ENCODE measurements around the gene ARHGAP18.

ARHGAP18 gene, protein sequence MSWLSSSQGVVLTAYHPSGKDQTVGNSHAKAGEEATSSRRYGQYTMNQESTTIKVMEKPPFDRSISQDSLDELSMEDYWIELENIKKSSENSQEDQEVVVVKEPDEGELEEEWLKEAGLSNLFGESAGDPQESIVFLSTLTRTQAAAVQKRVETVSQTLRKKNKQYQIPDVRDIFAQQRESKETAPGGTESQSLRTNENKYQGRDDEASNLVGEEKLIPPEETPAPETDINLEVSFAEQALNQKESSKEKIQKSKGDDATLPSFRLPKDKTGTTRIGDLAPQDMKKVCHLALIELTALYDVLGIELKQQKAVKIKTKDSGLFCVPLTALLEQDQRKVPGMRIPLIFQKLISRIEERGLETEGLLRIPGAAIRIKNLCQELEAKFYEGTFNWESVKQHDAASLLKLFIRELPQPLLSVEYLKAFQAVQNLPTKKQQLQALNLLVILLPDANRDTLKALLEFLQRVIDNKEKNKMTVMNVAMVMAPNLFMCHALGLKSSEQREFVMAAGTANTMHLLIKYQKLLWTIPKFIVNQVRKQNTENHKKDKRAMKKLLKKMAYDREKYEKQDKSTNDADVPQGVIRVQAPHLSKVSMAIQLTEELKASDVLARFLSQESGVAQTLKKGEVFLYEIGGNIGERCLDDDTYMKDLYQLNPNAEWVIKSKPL

DNA sequence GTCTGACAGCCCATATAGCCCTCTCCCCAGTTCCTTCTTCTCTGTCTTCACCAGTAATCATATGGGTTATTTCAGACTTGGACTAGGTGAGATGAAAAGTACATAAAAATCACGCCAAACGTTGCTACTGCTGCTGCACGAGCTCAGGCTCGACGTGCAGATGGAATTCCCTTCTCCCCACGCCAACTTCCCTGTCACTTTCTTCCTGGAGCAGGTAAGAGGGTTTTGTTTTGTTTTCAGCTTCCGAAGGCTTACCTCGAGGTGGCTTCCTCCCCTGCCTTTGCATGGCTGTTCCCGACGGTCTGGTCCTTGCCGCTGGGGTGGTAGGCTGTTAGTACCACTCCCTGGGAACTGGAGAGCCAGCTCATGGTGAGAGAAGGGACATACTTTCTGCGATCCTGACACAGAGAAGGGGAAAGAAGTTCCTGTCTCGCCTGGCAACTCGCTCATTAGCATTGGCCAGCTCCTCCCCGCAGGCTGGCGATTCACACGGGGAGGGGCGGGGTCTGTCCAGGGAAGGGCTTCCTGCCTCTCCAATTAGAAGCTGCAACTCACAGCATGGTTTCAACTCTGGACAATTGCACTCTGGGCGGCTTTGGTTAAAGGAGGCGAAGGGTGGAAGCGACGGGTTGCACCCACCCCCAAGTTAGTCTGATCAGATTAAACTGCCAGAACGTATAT, at the start of gene ARHGAP18:
TSS of gene ARHGAP18 (minus strand) at position 409 of the 681 bp plus-strand sequence. CDS start at position 368, 41 bp downstream.
- in situ Hi-C loops (cut with MboI; ENCODE audit: low sequenced_read_pairs) = no loop called here

DNA sequence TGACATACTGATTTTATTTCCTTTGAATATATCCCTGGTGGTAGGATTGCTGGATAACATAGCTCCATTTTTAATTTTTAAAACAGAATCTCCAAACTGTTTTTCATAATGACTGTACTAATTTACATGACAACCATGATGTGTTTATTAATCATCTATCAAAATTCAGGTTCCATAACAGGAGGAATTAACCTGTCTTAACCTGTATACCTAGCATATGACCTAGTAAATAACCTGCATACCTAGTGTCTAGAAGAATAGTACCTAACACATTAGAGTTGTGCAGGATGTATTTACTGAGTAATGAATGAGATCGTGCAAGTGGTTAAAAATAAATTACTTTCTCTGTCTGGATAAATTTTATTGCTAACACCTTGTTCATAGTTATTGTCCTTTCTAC, 45.8 kb upstream of the ARHGAP18 start:
- in situ Hi-C loops (cut with MboI; ENCODE audit: low sequenced_read_pairs) = no loop called here

DNA sequence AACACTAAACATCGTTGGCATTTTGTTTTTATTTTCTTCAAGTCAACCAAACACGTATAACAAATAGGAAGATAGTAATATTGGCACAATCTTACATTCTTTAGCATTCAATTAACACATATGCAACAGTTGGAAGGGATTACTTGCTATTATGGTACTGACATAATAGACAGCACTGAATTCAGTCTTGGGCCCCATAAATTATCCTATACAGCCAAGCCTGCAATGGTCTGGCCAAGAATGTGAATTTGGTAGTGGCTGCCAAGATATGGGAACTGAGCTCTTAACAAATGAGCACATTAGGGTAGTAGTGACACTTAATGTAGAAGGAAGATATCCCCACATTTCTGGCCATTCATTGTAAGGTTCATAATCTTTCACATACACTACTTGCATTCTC, 44.8 kb upstream of the ARHGAP18 start:
- in situ Hi-C loops (cut with MboI; ENCODE audit: low sequenced_read_pairs) = no loop called here

DNA sequence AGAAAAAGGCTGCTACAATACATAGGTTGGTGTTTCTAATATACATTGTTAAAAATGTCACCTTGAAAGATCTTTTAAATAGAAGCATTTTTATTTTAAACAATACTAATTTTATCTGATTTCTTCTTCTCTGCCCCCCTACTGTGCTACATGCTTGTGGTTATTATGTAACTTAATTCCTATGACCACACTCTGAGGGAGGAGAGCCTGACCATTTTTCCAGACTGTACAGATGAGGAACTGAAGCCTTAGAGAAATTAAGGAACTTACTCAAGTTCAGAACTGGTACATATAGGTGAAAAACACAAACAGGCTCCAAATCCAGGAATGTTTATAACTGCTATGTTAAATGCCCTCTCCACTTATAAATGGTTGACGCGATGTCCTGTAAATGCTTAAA, 43.4 kb upstream of the ARHGAP18 start:
- in situ Hi-C loops (cut with MboI; ENCODE audit: low sequenced_read_pairs) = no loop called here

DNA sequence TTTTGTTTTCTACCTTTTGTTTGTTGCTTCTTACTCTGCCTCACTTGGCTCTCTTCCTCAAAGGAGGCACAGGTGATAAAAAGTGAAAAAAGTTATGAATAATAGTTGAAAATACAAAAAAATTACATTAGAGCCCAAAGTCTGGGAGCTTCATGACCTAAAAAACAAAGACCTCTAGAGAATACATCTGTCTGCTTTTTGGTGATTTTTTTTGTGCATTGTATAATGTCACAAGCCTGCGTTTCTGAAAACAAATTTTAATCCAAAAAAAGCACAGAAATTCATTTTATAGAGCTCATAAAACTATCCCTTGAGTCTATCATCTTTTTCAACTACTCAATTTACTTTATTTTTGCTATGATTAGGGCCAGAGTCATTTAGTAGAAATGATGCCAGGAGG, 41.4 kb upstream of the ARHGAP18 start:
- in situ Hi-C loops (cut with MboI; ENCODE audit: low sequenced_read_pairs) = no loop called here

DNA sequence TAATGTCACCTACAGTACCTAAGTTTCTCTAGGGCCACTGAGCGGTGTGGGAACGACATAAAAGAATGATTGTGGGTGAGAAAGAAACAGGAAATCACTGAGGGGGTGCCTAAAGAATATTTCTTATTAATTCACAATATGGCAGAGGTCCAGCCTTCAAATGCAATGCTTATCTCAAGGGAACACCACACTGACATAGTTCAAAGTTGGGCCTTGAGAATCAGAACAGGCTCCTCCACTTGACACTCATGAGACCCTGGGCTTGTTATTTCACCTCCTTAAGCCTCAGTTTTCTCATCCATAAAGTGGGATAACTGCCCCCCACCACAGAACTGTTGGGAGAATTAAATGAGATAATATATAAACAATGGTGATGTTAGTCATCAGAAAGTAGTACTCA, 40.4 kb upstream of the ARHGAP18 start:
- in situ Hi-C loops (cut with MboI; ENCODE audit: low sequenced_read_pairs) = no loop called here

DNA sequence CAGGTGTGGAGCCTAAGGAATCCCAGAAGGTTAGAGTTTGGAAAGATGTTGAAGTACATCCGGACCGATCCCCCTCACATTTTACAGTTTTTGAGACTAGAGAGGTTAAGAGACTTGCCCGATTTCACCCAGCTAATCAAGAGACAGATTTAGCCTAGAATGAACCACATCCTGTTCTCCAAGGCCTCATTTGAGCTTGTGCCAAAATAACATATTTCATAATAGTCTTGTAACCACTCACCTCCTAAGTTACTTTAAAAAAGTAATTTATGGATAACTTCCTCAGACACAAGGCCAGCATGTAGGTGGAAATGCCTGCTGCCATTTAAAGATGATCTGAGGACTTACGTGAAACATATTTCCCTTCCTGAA, 39.8 kb upstream of the ARHGAP18 start:
- in situ Hi-C loops (cut with MboI; ENCODE audit: low sequenced_read_pairs) = loop anchor here (25.0 kb wide), 1 partner anchor 137 kb away; no protein-coding TSS in a partner anchor

DNA sequence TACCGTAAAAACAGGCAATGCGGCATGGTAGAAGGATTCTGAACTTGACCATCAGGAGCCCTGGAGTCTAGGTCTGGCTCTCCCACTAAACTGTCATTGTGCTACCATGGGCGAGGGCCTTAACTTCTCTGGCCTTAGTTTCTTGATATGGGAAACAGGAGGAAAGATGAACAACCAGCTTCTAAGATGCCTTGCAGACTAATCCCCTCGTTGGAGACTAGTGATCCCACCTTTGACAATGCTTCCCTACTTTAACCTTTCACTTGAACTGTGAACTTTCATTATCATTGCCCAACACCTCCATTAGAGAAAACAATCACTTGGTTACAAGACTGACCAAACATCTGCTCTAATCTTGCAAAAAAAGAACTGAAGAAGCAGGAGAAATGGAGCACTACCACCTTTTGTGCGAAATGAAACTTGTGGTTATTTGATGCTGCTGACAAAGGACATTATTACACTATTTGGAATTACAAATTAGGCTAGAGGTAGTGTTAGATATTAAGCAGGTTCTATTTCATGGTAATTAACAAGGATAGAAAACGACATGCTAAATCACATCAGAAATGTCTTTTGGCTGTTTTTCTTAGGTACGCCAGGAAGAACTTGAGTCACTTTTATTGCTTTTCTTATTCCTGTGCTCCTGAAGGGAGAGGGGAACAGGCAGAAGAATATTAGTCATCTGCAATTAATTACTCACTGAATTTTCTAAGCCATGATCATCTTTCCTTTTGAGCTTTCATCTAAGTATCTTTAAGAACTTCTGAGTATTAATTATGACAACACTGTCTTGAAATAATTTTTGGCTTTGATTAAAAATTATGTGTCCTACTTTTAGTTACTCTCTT, 39.1 kb upstream of the ARHGAP18 start:
- in situ Hi-C loops (cut with MboI; ENCODE audit: low sequenced_read_pairs) = loop anchor here (25.0 kb wide), 1 partner anchor 137 kb away; no protein-coding TSS in a partner anchor

DNA sequence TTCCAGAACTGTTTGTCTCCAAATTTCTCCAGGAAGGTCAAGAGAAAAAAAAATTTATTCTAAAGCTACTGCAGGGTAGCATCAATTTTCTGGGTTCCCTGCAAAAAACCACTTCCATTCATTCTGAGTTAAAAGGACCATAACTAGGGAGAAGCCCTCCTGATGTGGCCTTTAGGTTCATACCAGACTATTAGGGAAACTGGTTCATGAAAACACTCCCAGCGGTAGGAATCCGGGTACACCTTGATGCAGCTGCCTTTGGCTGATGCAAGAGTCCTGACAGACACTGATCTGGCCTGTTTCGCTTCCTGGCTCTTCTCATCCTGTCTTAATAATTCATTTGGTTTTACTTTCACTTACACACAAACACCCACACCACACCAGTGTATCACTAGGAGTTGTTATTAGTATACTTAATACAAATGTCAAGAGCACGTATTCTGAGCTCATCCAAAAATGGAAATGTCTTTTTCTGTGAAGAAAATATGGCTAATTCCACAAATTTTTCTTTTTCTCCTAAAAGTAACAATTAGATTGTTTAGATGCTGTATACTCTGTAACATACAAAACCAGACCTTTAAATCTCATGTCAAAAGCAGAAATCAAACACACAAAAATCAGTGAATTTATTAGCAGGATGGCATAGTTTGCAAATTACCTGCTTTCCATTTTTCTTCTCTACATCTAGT, 38.4 kb upstream of the ARHGAP18 start:
- in situ Hi-C loops (cut with MboI; ENCODE audit: low sequenced_read_pairs) = loop anchor here (25.0 kb wide), 1 partner anchor 136 kb away; no protein-coding TSS in a partner anchor

DNA sequence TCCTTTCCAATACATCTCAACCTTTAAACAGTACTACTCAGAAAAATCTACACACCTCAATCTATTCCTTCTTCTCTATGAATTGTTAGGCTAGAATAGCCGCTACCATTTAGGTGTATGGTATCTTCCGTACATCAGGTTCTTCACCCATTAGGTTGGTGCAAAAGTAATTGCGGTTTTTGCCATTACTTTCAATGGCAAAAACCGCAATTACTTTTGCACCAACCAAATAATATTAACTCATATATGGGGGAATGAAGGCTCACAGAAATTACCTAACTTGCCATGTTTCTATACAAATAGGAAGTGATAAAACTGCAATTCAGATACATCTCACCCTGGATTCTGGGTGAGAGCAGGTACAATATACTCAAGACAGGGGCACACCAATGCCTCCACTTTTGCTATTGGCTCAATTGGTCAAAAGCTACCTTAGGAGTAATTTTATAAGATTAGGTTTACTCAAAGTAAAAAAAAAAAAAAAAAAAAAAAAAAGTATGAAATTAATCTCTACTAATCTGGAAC, 37.7 kb upstream of the ARHGAP18 start:
- in situ Hi-C loops (cut with MboI; ENCODE audit: low sequenced_read_pairs) = loop anchor here (25.0 kb wide), 1 partner anchor 135 kb away; no protein-coding TSS in a partner anchor

DNA sequence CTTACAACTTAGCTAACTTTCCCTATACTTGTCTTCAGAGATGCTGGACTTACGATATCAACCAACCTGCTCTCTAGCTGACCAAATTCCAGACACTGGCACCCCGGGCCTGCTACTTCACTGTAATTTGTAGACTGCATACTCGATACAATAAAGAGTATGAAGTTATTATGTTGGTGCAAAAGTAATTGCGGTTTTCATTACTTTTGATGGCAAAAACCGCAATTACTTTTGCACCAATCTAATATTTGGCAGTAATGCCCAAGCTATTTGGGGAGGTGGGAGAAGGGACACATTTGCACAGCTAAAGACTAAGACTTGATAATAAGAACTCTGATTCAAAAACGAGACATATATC, 34.9 kb upstream of the ARHGAP18 start:
- in situ Hi-C loops (cut with MboI; ENCODE audit: low sequenced_read_pairs) = loop anchor here (25.0 kb wide), 1 partner anchor 133 kb away; no protein-coding TSS in a partner anchor

DNA sequence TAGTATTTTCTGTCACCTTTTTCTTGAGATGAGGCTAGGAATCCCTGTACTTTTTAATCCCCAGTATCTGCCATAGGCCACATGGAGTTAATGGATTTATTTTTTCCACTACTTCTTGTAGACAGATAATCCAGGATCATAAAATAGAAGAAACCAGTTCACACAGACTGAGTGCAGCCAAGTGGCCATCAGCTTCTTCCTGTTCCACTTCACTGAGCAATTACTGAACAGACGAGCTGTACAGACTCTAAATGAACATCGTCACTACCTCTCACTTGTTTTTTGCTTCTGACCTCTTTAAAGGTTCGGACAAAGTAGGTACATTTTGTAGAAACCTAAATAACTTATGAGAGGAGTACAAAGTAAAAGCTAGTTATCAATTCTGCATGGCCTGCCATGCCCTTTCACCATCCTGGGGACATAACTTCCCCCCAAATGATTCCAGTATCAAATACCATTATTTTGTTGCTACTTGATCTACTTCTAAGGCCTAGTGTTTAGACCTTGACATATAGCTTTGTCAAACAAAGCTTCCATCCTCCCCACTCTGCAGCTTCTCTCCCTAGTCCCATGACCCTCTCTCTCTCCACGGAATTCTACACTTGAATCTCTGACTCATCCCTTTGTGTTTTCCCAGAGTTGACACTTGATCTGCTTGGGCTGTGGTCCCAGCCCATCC, 34.4 kb upstream of the ARHGAP18 start:
- in situ Hi-C loops (cut with MboI; ENCODE audit: low sequenced_read_pairs) = loop anchor here (25.0 kb wide), 1 partner anchor 132 kb away; no protein-coding TSS in a partner anchor

DNA sequence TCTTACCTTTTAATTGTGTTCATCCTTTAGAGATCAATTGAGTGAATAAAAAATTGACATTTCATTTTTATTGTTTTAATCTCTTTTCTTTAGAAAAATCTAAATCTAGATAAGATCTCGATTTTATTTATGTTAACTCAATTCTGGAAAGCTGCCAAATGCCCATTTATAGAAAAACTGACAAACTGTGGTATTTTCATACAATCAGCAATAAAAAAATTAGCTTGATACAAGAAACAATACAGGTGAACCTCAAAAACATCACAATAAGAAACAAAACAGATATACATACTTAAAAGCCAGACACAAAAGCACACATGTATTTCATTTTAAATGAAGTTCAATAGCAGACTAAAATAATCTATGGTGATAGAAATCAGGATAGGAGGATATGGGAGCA, 30.0 kb upstream of the ARHGAP18 start:
- in situ Hi-C loops (cut with MboI; ENCODE audit: low sequenced_read_pairs) = loop anchor here (25.0 kb wide), 1 partner anchor 128 kb away; no protein-coding TSS in a partner anchor

DNA sequence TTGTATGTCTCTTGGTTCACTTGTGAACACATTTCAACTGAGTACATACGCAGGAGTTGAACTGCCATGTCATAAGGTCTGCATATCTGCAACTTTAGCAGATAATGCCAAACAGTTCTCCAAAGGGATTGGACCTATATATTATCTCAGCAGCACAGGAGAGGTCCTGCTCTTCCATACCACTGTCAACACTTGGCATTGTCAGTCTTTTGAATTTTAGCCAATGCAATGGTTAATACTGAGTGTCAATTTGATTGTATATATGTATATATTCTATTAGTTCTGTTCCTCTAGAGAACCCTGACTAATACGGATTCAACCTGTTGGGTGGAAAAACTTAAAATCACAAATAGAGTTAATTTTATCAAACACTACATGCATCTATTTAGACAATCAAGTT, 26.1 kb upstream of the ARHGAP18 start:
- in situ Hi-C loops (cut with MboI; ENCODE audit: low sequenced_read_pairs) = loop anchor here (25.0 kb wide), 1 partner anchor 124 kb away; no protein-coding TSS in a partner anchor

DNA sequence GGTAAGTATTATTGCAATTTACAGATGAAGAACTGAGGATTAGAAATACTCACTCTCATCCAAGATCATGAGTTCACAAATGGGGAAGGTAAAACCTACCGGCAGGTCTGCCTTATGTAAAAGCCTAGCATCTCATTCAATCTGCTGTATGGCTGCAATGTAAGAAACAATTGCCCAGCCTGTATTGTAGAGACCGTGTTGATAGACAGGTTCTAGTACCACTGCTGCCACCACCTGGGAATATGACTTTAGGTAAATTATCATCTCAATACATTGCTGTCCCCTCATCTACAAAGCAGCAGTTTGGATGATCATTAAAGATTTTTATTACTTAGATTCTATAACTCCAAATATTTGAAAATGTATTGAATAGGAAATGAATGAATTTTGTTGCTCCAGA, 23.3 kb upstream of the ARHGAP18 start:
- in situ Hi-C loops (cut with MboI; ENCODE audit: low sequenced_read_pairs) = loop anchor here (25.0 kb wide), 1 partner anchor 121 kb away; no protein-coding TSS in a partner anchor

DNA sequence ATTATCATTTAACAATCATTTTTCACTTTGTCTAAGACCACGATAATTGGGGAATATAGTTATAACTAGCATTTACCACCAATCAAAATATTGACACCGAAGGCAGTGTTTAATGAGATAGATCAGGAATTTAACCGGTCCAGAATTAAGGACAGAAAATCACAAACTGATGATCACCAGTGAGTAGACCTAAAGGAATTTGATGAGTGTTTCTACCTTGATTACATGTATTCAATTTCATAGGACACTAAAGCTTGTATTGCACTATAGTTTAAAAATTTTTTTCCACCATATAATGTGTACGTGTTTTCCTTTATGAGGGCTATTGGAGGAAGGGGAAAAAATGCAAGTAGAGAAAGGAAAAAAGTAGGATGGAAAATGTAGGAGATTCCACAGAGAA, 22.6 kb upstream of the ARHGAP18 start:
- in situ Hi-C loops (cut with MboI; ENCODE audit: low sequenced_read_pairs) = loop anchor here (25.0 kb wide), 1 partner anchor 120 kb away; no protein-coding TSS in a partner anchor

DNA sequence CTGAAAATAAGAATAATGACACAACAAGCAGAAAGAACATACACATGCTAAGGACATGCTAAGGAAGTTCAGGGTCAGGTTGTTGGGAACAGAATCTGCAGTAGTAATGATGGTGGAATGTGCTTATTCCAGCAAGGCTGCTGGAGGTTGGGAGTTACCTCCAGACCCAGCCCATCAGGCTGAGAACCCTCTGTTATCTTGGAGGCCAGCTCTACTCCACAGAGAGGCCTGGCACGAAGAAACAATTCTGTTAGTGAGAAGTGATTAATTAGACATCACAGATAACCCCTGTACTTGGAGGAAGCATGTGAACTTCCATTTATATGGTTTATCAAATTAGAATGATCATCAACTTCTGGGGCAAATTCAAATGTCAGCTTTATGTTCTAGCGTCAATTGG, 22.1 kb upstream of the ARHGAP18 start:
- in situ Hi-C loops (cut with MboI; ENCODE audit: low sequenced_read_pairs) = loop anchor here (25.0 kb wide), 1 partner anchor 120 kb away; no protein-coding TSS in a partner anchor

DNA sequence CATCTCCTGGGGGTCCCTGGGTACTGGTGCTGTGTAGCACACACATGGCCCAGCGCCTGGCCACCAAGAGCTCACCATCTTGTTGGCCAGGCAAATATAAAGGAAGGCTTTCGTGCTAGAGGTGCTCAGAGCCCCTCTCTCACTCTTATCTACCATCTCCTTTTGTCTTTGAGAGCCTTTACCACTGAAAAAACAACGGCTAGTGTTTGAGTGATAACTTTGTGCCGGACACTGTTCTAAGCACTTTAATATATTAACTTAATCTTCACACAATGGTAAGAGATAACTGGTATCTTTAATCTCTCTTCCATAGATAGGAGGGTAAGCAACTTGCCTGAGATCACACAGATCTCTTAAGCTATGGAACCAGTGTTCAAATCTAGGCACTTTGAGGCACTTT, 21.5 kb upstream of the ARHGAP18 start:
- in situ Hi-C loops (cut with MboI; ENCODE audit: low sequenced_read_pairs) = loop anchor here (25.0 kb wide), 1 partner anchor 119 kb away; no protein-coding TSS in a partner anchor

Measured in HL-60/S4 treated with phorbol 12-myristate 13-acetate at 8.2 ng/mL for 4 days and 3 days (cell line).